ENCODE measurements around the gene TPCN1.

TPCN1 gene

DNA sequence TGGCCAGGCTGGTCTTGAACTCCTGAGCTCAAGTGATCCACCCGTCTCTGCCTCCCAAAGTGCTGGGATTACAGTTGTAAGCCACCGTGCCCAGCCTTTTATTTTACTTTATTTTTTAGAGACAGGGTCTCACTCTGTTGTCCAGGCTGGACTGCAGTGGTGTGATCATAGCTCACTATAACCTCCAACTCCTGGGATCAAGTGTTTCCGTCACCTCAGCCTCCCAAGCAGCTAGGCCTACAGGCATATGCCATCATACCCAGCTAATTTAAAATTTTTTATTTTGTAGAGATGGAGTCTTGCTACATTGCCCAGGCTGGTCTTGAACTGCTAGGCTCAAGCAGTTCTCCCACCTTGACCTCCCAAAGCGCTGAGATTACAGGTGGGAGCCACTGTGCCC is 3.7 kb downstream of the TPCN1 start:
- Histone ChIP-seq H3K36me3 (ENCODE audit: insufficient read depth, low read length) (no peaks in the 10 kb centered on the region), H3K9me3 (ENCODE audit: low read depth, low read length) (no peaks in the 10 kb centered on the region), H3K27ac (no peak overlapping the region), H3K4me3 (no peak overlapping the region), H3K9ac (ENCODE audit: insufficient read length) (no peak overlapping the region)
- no peak for TF ChIP-seq POLR2AphosphoS5 (IDR thresholded peaks at IDR 0.05; ENCODE audit: borderline replicate concordance, low read depth, low read length)
- TF ChIP-seq EZH2 (IDR thresholded peaks at IDR 0.05) = no peak
- TF ChIP-seq FOXP2 (optimal IDR thresholded peaks at IDR 0.05; ENCODE audit: control extremely low read depth, extremely low read length, insufficient read depth) = no peak
- no peak for DNase-seq (ENCODE audit: low read depth, low spot score)

DNA sequence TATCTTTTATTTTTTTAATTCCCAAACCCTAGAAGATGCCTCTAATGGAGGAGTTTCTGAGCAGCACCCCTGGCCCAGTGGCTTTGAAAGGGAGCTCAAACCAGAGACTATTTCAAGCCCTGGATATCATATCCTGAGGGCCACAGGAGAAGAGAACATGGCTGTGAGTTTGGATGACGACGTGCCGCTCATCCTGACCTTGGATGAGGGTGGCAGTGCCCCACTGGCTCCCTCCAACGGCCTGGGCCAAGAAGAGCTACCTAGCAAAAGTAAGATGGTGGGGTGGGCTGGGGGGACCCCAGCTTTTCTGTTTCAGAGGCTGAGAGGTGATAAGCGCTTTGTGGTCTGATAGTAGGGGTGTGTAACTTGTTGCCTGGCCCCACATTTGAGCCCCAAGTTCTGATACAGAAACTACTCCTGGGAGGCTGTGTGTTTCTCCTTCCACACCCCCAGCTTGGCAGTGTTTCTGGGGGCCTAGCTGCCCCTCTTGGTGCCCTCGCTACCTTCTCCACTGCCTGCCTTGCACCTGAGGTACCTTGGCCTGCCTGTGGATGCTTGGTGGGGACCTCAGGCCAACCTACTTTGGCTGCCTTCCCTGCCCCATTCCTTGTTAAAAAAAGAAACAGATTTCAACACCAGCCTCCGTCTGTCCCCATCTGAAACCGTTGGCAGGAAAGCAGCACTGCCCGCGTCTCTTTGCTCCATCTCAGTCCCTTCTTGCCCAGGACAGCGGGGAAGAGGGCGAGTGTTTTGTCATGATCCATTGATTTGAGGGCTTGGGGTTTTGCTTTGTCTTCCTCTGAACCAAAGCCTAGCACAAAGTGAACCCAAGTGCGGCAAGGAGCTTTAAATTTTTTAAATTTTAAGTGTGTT is 5.7 kb downstream of the TPCN1 start:
- DNase-seq (ENCODE audit: low read depth, low spot score) = no peak
- H3K9me3 ChIP-seq (ENCODE audit: low read depth, low read length) = no peaks in the 10 kb centered on the region
- H3K9ac ChIP-seq (ENCODE audit: insufficient read length) = no peak overlapping the region
- TF ChIP-seq POLR2AphosphoS5 (IDR thresholded peaks at IDR 0.05; ENCODE audit: borderline replicate concordance, low read depth, low read length) = no peak
- TF ChIP-seq EZH2 (IDR thresholded peaks at IDR 0.05) = no peak
- no peak for TF ChIP-seq FOXP2 (optimal IDR thresholded peaks at IDR 0.05; ENCODE audit: control extremely low read depth, extremely low read length, insufficient read depth)
- no peak overlapping the region for H3K4me3 ChIP-seq
- peaks cover 12% of the 10 kb centered on the region; the same call in 1 of the 2 replicates for H3K36me3 ChIP-seq (ENCODE audit: insufficient read depth, low read length)
- no peak overlapping the region for H3K27ac ChIP-seq

DNA sequence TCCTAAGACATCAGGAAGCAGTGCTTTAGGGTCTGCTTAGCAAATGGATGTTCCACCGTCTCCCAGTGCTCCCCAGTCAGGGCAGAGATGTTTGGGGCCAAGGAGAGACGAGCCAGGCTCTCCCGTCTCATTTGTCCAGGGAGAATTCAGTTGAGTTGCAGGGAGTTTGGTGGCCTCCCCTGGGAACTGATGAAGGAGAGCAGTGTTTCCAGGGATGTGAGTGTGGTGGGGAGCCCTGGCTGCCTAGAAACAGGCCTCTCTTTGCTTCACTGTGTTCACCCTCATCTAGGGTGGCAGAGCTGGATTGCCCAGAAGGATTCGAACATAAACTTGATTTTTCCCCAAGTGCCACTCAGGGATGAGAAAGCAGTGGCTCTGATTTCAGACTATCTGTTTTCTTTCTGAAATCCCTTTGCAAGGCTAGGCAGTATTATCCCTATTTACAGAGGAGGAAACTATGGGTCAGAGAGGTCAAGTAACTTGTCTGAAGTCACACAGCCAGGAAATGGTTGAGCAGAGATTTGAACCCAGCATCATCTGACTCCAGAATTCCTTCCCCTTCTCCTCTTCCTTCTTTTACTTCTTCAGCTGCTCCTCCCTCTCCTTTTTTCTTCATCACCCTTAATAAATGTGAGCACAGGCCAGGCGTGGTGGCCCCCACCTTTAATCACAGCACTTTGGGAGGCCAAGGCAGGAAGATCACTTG is 6.6 kb downstream of the TPCN1 start:
- no peaks in the 10 kb centered on the region for H3K9me3 ChIP-seq (ENCODE audit: low read depth, low read length)
- H3K4me3 ChIP-seq = no peak overlapping the region
- no peak for DNase-seq (ENCODE audit: low read depth, low spot score)
- H3K36me3 ChIP-seq (ENCODE audit: insufficient read depth, low read length) = peaks cover 16% of the 10 kb centered on the region; the same call in 1 of the 2 replicates
- H3K27ac ChIP-seq = no peak overlapping the region
- H3K9ac ChIP-seq (ENCODE audit: insufficient read length) = no peak overlapping the region
- TF ChIP-seq EZH2 (IDR thresholded peaks at IDR 0.05) (no peak), POLR2AphosphoS5 (IDR thresholded peaks at IDR 0.05; ENCODE audit: borderline replicate concordance, low read depth, low read length) (no peak), FOXP2 (optimal IDR thresholded peaks at IDR 0.05; ENCODE audit: control extremely low read depth, extremely low read length, insufficient read depth) (no peak)

DNA sequence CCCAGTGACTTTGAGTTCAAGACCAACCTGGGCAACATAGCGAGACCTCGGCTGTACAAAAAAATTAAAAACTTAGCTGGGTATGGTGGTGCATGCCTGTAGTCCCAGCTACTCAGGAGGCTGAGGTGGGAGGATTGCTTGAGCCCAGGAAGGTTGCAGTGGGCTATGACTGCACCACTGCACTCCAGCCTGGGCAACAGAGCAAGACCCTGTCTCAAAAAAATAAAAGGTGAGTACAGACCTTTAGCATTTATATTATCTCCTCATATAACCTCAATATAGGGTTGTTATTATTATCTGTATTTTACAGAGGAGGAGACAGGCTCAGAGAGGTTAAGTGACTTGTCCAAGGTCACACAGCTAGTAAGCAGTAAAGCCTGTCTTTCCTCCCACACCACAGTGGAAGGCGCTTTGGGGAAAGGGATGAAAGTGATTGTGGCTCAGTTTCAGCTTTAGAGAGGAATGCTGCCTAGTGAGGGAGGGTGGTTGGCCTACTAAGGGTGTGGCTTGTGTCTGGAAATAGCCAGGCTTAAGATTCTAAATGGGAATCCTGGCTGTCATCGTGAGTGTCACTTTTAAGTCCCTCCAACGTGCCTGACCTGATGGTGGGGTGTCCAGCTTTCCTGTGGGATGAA is 7.2 kb downstream of the TPCN1 start:
- no peak overlapping the region for H3K27ac ChIP-seq

DNA sequence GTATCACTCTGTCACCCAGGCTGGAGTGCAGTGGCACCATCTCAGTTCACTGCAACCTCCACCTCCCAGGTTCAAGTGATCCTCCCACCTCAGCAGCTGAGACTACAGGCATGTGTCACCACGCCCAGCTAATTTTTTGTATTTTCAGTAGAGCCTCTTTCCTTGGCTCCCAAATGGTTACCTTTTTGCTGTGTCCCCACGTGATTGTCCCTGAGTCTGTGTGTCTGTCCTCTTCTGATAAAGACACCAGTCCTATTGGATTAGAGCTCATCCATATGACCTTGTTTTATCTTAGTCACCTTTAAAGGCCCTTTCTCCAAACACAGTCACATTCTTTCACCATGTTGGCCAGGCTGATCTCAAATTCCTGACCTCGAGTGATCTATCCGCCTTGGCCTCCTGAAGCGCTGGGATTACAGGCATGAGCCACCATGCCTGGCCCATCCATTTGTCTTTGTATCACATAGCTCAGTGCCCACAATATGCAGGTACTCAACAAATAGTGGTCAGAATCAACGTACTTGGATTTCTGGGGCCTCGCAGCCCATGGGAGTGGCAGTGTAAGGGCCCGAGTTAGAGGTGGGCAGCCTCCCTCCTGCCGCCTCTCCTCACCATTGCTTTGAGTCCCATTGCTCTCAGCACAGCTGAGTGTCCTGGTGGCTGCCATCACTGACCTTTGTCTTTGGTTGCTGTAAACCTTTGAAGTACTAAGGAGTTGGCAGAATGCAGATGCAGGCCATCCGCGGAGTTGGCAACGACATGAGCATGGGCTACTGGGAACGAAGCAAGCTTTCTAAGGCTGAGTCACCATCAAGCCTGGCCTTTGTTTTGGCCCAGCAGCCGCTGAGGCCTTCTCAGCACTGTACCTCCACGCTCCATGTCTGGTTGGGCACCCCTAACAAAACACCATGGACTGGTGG is 9.3 kb downstream of the TPCN1 start:
- H3K36me3 ChIP-seq (ENCODE audit: insufficient read depth, low read length) = peaks cover 16% of the 10 kb centered on the region; the same call in 1 of the 2 replicates
- no peak for DNase-seq (ENCODE audit: low read depth, low spot score)
- H3K4me3 ChIP-seq = no peak overlapping the region
- no peaks in the 10 kb centered on the region for H3K9me3 ChIP-seq (ENCODE audit: low read depth, low read length)
- no peak overlapping the region for H3K9ac ChIP-seq (ENCODE audit: insufficient read length)
- H3K27ac ChIP-seq = no peak overlapping the region
- TF ChIP-seq FOXP2 (optimal IDR thresholded peaks at IDR 0.05; ENCODE audit: control extremely low read depth, extremely low read length, insufficient read depth) (no peak), POLR2AphosphoS5 (IDR thresholded peaks at IDR 0.05; ENCODE audit: borderline replicate concordance, low read depth, low read length) (no peak), EZH2 (IDR thresholded peaks at IDR 0.05) (no peak)

More for the DNA sequence above, 7.2 kb downstream of the TPCN1 start:
- Histone ChIP-seq H3K4me3 (no peak overlapping the region), H3K9ac (ENCODE audit: insufficient read length) (no peak overlapping the region), H3K36me3 (ENCODE audit: insufficient read depth, low read length) (peaks cover 16% of the 10 kb centered on the region; the same call in 1 of the 2 replicates), H3K9me3 (ENCODE audit: low read depth, low read length) (no peaks in the 10 kb centered on the region)
- TF ChIP-seq EZH2 (IDR thresholded peaks at IDR 0.05) (no peak), POLR2AphosphoS5 (IDR thresholded peaks at IDR 0.05; ENCODE audit: borderline replicate concordance, low read depth, low read length) (no peak), FOXP2 (optimal IDR thresholded peaks at IDR 0.05; ENCODE audit: control extremely low read depth, extremely low read length, insufficient read depth) (no peak)
- DNase-seq (ENCODE audit: low read depth, low spot score) = no peak

DNA sequence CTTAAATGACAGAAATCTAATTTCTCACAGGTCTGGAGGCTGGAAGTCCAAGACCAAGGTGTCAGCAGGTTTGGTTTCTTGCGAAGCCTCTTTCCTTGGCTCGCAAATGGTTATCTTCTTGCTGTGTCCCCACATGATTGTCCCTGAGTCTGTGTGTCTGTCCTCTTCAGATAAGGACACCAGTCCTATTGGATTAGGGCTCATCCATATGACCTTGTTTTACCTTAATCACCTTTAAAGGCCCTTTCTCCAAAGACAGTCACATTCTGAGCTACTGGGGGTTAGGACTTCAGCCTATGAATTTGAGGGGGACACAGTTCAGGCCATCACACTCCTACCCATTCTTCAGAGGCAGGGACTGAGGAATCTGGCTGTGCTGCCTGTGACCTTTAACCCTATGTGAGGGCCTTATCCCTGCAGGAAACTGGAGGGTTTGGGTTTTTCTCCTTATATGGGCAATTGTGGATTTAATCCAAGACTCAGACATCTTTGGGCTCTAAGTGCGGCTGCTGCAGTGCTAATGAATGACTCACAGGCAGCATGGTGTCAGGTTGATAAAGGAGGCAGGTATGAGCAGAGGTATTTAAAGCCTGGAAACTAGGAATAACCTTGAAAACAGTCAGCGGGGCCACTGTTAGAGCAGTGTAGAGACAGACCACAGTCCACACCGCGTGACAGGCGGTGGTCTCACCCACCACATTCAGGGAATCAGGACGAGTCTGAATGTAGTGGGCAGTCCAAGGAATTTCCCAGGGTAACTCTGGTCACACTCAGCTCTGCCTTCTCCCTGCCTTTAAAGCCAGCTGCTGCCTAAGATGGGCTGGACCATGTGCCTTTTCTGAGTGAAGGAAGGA is 10.2 kb downstream of the TPCN1 start:
- Histone ChIP-seq H3K9ac (ENCODE audit: insufficient read length) (no peak overlapping the region), H3K36me3 (ENCODE audit: insufficient read depth, low read length) (peaks cover 16% of the 10 kb centered on the region; the same call in 1 of the 2 replicates), H3K4me3 (no peak overlapping the region), H3K27ac (no peak overlapping the region), H3K9me3 (ENCODE audit: low read depth, low read length) (no peaks in the 10 kb centered on the region)
- DNase-seq (ENCODE audit: low read depth, low spot score) = no peak
- no peak for TF ChIP-seq POLR2AphosphoS5 (IDR thresholded peaks at IDR 0.05; ENCODE audit: borderline replicate concordance, low read depth, low read length)
- TF ChIP-seq FOXP2 (optimal IDR thresholded peaks at IDR 0.05; ENCODE audit: control extremely low read depth, extremely low read length, insufficient read depth) = no peak
- TF ChIP-seq EZH2 (IDR thresholded peaks at IDR 0.05) = no peak
